ENCODE data around the gene RPS6KB2. TPM values are rescaled to one million over a fixed set of nuclear protein-coding genes. Genes with fewer than 3 reads are reported as not detected.

Gene RPS6KB2
- total and polyA plus RNA-seq, 2 donors (not counting 3 experiments of a cell fraction or from before 2014, with no cell fraction given), result 53.8 to 60.0 TPM

DNA sequence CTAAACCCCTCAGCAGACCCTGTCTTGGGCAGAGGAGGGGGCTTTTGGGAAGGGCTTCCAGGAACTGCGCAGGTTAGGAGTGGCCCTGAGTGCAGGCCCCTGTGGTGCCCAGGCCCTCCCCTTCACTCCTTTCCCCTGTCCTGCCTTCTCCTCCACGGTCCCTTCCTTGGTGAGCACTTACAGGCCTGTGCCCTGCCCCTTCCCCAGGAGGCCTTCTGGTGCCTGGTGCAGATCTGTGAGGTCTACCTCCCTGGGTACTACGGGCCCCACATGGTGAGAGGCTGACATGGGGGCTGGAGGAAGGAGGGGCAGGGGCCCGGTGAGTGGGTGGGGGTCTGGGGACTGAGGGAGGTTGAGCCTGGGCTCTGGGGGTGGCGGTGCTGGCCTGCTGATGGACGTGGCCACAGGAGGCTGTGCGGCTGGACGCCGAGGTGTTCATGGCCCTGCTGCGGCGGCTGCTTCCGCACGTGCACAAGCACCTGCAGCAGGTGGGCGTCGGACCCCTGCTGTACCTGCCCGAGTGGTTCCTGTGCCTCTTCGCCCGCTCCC is 21.8 kb upstream of the RPS6KB2 start:
- Histone ChIP-seq H2AFZ (ENCODE audit: low read depth, low read length) (no peak overlapping the region), H3K27me3 (ENCODE audit: control insufficient read depth in 2 of 2, insufficient read depth in 2 of 2, low read length in 2 of 2) (peaks cover 0 to 3% of the 10 kb centered on the region in 2 experiments), H3K4me2 (ENCODE audit: insufficient read depth, low read length) (no peak overlapping the region), H3K79me2 (ENCODE audit: control insufficient read depth, insufficient read depth, low read length) (no peaks in the 10 kb centered on the region), H4K20me1 (replicated peaks; ENCODE audit: control insufficient read depth, extremely low read depth, insufficient read depth, low read length) (no peaks in the 10 kb centered on the region), H3K36me3 (ENCODE audit: control insufficient read depth in 2 of 2, extremely low read depth in 1 of 2, insufficient read depth in 2 of 2, low read length in 2 of 2) (no peaks in the 10 kb centered on the region), H3K9me3 (replicated peaks; ENCODE audit: control insufficient read depth, insufficient read depth, low read length) (no peaks in the 10 kb centered on the region), H3K27ac (ENCODE audit: insufficient read depth, low read depth, low read length) (no peak overlapping the region), H3K4me1 (ENCODE audit: control insufficient read depth, extremely low read depth, insufficient read depth, low read length) (peaks cover 5% of the 10 kb centered on the region), H3K9me1 (replicated peaks; ENCODE audit: control insufficient read depth, extremely low read depth, insufficient read depth, low read length) (no peaks in the 10 kb centered on the region), H3K9ac (replicated peaks; ENCODE audit: extremely low read depth, insufficient read depth, low read length) (no peak overlapping the region), H3K4me3 (replicated peaks in 1 of 3; ENCODE audit: insufficient read depth in 1 of 3, low read depth in 1 of 3, low read length in 3 of 3) (no peak overlapping the region)
- ChIA-PET POLR2A (no interaction called here), CTCF (no interaction called here)
- dilution Hi-C loops (cut with MboI; ENCODE audit: extremely low pct_ligation_motif_present, low sequenced_read_pairs) (no loop called here), intact Hi-C loops (cut with micrococcal nuclease) (no loop called here)
- no peak for TF ChIP-seq MYC (IDR thresholded peaks at IDR 0.05; ENCODE audit: low read depth, low read length)
- no peak for TF ChIP-seq JUN (IDR thresholded peaks at IDR 0.05; ENCODE audit: borderline replicate concordance, insufficient read depth, insufficient read length, low read depth)
- TF ChIP-seq EZH2 (IDR thresholded peaks at IDR 0.05; ENCODE audit: borderline replicate concordance, low read depth, low read length, severe bottlenecking), result no peak
- TF ChIP-seq FOS (IDR thresholded peaks at IDR 0.05; ENCODE audit: borderline replicate concordance, insufficient read depth, low read length), result no peak
- no peak for TF ChIP-seq CTCF (IDR thresholded peaks at IDR 0.05; ENCODE audit: extremely low read depth in 1 of 2, insufficient read depth in 1 of 2, low read depth in 1 of 2, low read length in 2 of 2)
- TF ChIP-seq GATA2 (IDR thresholded peaks at IDR 0.05; ENCODE audit: insufficient read depth, insufficient read length, low read depth, low read length), result no peak
- TF ChIP-seq MAX (IDR thresholded peaks at IDR 0.05; ENCODE audit: insufficient read depth, insufficient read length), result no peak
- no peak for TF ChIP-seq POLR2AphosphoS5 (IDR thresholded peaks at IDR 0.05; ENCODE audit: insufficient read depth, low read depth, low read length)
- TF ChIP-seq POLR2A (IDR thresholded peaks at IDR 0.05; ENCODE audit: low read depth, low read length), result no peak
- FAIRE-seq, result no peak
- no TSS peak for BruUV-seq (replicated peaks)
- no peak for DNase-seq (ENCODE audit: low read depth, low spot score)

Data from endothelial cell of umbilical vein (primary cell).